CD4-positive, alpha-beta T cell treated with Interleukin-17A for 4 hours (primary cell): ENCODE data around the gene NOPCHAP1.

Experiments
- DNase-seq: peaks from one replicate; pipeline ENCODE4 v3.0.0-alpha.2; 2020; ENCODE audit warnings: mixed read lengths

NOPCHAP1 gene

GRCh38 chr12:105025890-105026289, 39.8 kb downstream of the NOPCHAP1 start:
- DNase-seq = no peak

- no peak for DNase-seq
Measured at GRCh38 chr12:105026411-105026810, 40.3 kb downstream of the NOPCHAP1 start.

GRCh38 chr12:105030820-105031807, 45.0 kb downstream of the NOPCHAP1 start:
- no peak for DNase-seq

GRCh38 chr12:105032703-105033357, 46.7 kb downstream of the NOPCHAP1 start:
- DNase-seq = no peak

- no peak for DNase-seq
Measured at GRCh38 chr12:105033851-105034250, 47.7 kb downstream of the NOPCHAP1 start.
